ENCODE measurements around the gene LASP1NB.

LASP1NB gene

DNA sequence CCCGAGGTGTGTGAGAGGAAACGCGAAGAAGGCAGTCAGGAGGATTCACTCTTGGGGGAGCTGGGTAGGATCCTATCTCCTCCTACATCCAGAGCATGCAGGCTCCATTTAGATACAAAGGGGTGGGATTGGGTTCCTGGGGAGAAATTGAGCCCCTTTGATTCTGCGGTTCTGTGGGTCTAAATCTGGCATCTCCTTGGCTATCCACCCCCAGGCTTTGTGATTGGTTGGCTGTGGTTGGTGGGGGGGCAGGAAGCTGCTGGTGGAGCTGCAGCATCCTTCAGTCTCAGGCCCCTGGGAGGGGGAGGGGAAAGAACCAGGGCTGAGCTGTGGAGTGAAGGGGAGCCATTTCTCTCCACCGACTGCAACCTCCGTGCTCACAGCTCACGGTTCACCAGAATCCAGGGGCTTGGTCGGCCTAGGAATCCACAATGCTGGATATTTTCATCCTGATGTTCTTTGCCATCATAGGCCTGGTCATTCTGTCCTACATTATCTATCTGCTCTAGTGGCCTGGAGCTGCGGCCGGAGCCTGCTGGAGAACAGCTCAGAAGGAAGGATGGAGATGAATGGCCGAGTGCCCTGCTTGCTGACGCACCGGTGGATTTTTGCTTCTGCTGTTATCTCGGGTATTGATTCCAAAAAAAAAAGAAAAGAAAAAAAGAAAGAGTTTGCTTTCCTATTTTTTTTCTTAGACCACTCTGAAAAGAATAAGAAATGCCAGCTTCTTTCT lies at the start of gene LASP1NB:
Gene LASP1NB (plus strand): TSS at position 352 of the 733 bp plus-strand sequence.
- TF ChIP-seq, protein P1, sequence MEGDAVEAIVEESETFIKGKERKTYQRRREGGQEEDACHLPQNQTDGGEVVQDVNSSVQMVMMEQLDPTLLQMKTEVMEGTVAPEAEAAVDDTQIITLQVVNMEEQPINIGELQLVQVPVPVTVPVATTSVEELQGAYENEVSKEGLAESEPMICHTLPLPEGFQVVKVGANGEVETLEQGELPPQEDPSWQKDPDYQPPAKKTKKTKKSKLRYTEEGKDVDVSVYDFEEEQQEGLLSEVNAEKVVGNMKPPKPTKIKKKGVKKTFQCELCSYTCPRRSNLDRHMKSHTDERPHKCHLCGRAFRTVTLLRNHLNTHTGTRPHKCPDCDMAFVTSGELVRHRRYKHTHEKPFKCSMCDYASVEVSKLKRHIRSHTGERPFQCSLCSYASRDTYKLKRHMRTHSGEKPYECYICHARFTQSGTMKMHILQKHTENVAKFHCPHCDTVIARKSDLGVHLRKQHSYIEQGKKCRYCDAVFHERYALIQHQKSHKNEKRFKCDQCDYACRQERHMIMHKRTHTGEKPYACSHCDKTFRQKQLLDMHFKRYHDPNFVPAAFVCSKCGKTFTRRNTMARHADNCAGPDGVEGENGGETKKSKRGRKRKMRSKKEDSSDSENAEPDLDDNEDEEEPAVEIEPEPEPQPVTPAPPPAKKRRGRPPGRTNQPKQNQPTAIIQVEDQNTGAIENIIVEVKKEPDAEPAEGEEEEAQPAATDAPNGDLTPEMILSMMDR (conservative IDR thresholded peaks at IDR 0.05; ENCODE audit: low read depth, low read length) = no peak
- no peak for DNase-seq (ENCODE audit: low read depth)
- no peak within 1 kb of the TSS for H3K4me3 ChIP-seq (ENCODE audit: low read length)

DNA sequence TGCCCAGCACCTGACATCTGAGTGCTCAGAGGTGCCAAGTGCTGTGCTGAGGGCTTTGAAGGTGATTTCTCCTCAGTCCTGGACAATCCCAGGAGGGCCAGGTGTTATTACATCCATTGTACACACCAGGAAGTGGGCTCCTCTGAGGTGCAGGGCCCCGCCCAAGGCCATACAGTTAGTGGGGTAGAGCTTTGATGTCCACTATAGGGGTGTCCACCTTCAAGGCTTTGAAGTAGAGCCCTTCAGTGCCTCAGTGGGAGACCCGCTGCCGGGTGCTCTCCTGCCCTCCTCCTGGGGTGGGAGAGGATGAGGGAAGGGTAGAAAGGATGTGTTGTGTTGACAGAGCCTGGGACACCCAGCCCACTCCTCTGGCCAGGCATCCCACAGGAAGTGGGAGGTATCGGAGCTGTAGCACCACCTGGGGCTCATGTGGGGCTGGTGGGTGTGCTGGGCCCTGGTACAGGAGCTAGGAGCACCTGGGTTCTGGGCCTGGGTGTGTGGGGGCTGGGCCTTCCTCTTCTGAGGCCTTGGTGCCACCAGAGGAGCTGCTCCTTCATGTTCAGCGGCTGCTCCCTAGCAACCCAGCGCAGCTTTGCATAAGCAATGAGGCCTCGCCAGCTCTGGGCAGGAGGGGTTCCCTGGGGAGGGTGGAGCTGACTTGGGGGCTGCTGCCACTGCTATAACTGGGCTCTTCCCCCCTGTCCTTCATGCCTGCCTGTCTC lies 48.1 kb upstream of the LASP1NB start:
- DNase-seq (ENCODE audit: low read depth) = no peak
- TF ChIP-seq, protein P1 (conservative IDR thresholded peaks at IDR 0.05; ENCODE audit: low read depth, low read length) = no peak
- H3K4me3 ChIP-seq (ENCODE audit: low read length) = no peak overlapping the region

DNA sequence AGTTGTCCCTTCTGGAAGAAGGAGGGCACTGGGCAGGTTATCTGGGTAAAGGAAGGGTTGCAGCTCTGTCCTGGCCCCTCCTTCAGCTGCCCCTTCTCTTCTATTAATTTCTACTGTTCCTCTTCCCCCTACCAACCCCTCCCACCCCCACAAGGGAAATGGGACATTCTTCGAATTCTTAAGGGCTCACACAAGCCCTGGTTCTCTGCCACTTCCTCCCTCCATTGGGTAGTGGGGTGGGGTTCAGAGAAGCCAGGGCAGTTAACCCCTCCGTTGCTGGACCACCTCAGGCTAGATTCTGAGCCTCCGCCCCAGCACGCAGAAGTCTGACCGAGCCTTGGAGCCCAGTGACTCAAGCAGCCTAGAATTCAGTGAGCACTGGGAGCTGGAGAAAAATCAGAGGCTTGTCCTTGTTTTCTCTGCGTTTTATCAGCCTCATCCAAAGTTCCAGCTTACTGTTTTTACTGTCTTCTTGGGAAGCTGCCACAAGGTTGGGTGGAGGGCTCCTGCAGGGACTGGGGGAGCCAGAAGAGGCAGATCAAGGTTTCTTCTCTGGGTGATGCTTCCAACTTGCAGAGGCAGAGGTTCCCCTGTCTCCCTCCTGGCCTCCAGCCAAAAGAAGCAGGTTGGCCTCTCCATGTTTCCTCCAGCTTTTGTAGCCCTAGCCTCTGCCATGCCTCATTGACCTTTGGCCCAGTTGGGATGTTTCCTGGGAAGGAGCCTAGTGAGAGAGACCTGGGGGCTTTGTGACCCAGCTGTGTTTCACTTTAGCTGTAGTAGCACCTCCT lies 45.3 kb upstream of the LASP1NB start:
- peak overlapping the region; percentile 12 for H3K4me3 ChIP-seq (ENCODE audit: low read length)
- peak; percentile 87 for DNase-seq (ENCODE audit: low read depth)
- TF ChIP-seq, protein P1 (conservative IDR thresholded peaks at IDR 0.05; ENCODE audit: low read depth, low read length) = no peak

DNA sequence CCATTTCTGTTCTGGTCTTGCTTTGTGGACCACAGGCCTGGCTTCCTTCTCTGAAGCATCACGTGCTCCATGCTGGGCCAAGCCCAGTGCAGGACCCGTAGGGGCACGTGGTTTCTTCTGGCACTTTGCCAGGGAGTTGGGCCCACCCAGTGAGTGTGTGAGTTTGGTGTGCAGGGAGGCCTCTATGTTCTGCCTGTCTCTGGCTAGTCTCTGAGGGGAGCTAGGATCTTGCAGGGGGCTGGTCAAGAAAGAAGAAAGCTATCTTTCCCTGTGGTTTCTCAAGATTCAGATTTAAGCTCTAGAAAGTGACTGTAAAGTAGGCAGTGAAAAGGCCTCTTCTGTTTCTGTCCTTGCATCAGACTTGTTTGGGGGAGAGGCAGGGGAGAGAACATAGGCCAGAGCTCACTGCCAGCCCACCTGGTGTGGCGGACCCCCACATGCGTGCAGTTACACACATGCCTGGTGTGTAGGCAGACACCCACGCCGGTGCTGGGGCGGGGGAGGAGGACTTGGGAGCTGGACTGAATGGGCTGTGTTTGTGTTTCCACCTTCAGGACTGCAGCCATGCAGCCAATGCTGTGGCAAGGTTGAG lies 43.7 kb upstream of the LASP1NB start:
- no peak for DNase-seq (ENCODE audit: low read depth)
- TF ChIP-seq, protein P1 (conservative IDR thresholded peaks at IDR 0.05; ENCODE audit: low read depth, low read length) = no peak
- no peak overlapping the region for H3K4me3 ChIP-seq (ENCODE audit: low read length)

DNA sequence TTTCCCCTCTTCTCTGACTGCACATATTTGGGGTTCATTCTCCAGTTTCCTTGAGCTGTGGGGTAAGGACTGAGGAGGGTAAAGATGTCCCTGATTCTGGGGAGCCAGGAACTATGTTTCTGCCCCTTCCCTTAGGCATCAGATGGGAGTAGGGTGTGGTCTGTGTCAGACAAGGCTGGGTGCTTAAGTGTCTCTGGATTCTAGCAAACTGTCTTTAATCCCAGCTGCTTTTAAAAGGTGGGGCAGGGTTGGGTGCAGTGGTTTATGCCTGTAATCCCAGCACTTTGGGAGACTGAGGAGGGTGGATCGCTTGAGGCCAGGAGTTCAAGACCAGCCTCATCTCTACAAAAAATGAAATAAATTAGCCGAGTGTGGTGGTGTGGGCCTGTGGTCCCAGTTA lies 42.5 kb upstream of the LASP1NB start:
- TF ChIP-seq, protein P1 (conservative IDR thresholded peaks at IDR 0.05; ENCODE audit: low read depth, low read length) = no peak
- no peak for DNase-seq (ENCODE audit: low read depth)
- no peak overlapping the region for H3K4me3 ChIP-seq (ENCODE audit: low read length)

DNA sequence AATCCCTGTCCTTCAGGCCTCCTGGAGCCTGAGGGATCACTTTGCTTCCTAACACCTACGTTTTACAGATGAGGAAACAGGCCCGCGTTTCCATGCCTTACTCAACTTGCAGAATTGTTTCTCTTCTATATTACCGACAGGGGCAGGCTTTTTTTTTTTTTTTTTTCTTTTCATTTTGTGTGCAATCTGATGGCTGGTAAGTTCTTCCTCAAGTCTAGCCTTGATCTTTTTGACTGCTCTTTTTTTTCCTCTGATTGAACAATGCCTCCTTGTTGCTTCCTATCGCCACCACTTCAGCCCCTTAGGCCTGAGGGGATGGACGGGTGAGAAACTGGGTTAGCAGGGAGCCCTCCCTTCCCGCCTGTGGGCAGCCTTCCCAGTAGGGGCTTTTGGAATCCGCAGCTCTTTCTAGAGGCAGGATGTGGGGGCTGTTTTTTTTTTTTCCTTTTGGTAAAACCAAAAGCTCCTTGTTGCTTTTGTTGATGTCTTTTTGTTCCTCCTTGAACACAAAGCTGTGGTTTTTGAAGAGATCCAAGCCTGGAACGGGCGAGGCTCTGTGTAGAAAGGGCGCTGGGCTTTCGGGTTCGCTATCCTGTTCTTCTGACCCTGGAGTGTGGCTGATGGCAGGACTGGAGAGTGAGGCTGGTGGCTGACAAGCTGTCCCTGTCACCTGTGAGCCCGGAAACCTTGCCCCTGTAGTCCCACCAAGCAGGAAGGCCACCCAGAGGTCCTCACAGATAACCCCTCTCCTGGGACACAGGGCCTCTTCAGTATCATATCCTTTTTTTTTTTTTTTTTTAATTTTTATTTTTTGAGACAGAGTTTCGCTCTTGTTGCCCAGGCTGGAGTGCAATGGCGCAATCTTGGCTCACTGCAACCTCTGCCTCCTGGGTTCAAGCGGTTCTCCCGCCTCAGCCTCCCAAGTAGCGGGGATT lies 41.6 kb upstream of the LASP1NB start:
- H3K4me3 ChIP-seq (ENCODE audit: low read length) = no peak overlapping the region

More for the DNA sequence above, 41.6 kb upstream of the LASP1NB start:
- TF ChIP-seq, protein P1 (conservative IDR thresholded peaks at IDR 0.05; ENCODE audit: low read depth, low read length) = no peak
- DNase-seq (ENCODE audit: low read depth) = no peak

Measured in retinal pigment epithelial cell (primary cell).